ENCODE measurements around the gene MINK1.

- TF ChIP-seq ZNF724P (CRISPR knock-in tag; IDR thresholded peaks at IDR 0.05; ENCODE audit: borderline replicate concordance): no peak
- no peak for TF ChIP-seq JUN (CRISPR knock-in tag; IDR thresholded peaks at IDR 0.05)
- TF ChIP-seq ZNF124 (CRISPR knock-in tag; IDR thresholded peaks at IDR 0.05): no peak
- TF ChIP-seq NFKB2 (CRISPR knock-in tag; IDR thresholded peaks at IDR 0.05; ENCODE audit: borderline replicate concordance): no peak
- TF ChIP-seq FOXP4 (CRISPR knock-in tag; IDR thresholded peaks at IDR 0.05): no peak
- peak; percentile 54 for TF ChIP-seq CTCF (CRISPR knock-in tag; IDR thresholded peaks at IDR 0.05)
- no peak for TF ChIP-seq ZNF614 (CRISPR knock-in tag; IDR thresholded peaks at IDR 0.05; ENCODE audit: borderline replicate concordance)
- no peak for TF ChIP-seq USF2 (IDR thresholded peaks at IDR 0.05; ENCODE audit: low read depth, low read length)
- no peak for TF ChIP-seq USF2 (CRISPR knock-in tag; IDR thresholded peaks at IDR 0.05; ENCODE audit: borderline replicate concordance)
- TF ChIP-seq SUZ12 (IDR thresholded peaks at IDR 0.05; ENCODE audit: low read depth, low read length): no peak
- no peak for TF ChIP-seq ZFX (CRISPR knock-in tag; IDR thresholded peaks at IDR 0.05; ENCODE audit: low read depth)
- TF ChIP-seq ZNF274 (CRISPR knock-in tag; IDR thresholded peaks at IDR 0.05): no peak
These were observed 62.7 kb downstream of the MINK1 start for GRCh38 chr17:4895657-4896331.
